Stimulated activated CD4-positive, alpha-beta T cell treated with anti-CD3 and anti-CD28 coated beads, Interleukin-12 subunit alpha, Interleukin-12 subunit beta, amount 100 ng/mL, for 24 hours (primary cell): ENCODE results near the gene ATF7.

Source experiments
- DNase-seq, 2 experiments: peaks; one replicate each; pipeline ENCODE4 v3.0.0-alpha.2; 2020; ENCODE audit warnings: low read depth in 2 of 2

The ATF7 gene

GRCh38 chr12:53596920-53597363 lies 29.2 kb downstream of the ATF7 start:
- no peak for DNase-seq

GRCh38 chr12:53594897-53595615 lies 31.1 kb downstream of the ATF7 start:
- DNase-seq, result no peak

GRCh38 chr12:53593707-53594106 lies 32.5 kb downstream of the ATF7 start:
- no peak for DNase-seq

- no peak for DNase-seq
Measured at GRCh38 chr12:53593031-53593430, 33.2 kb downstream of the ATF7 start.

- DNase-seq, result no peak
Measured at GRCh38 chr12:53592426-53592825, 33.8 kb downstream of the ATF7 start.

- no peak for DNase-seq
Measured at GRCh38 chr12:53591301-53592206, 34.6 kb downstream of the ATF7 start.

GRCh38 chr12:53590652-53591051 lies 35.5 kb downstream of the ATF7 start:
- DNase-seq, result no peak

GRCh38 chr12:53589915-53590314 lies 36.3 kb downstream of the ATF7 start:
- no peak for DNase-seq

- no peak for DNase-seq
Measured at GRCh38 chr12:53589423-53589822, 36.8 kb downstream of the ATF7 start.

- no peak for DNase-seq
Measured at GRCh38 chr12:53588123-53588522, 38.1 kb downstream of the ATF7 start.

- DNase-seq, result no peak
Measured at GRCh38 chr12:53586745-53587144, 39.4 kb downstream of the ATF7 start.

GRCh38 chr12:53585448-53586125 lies 40.6 kb downstream of the ATF7 start:
- no peak for DNase-seq

GRCh38 chr12:53579545-53579955 lies 46.6 kb downstream of the ATF7 start:
- DNase-seq, result no peak

- DNase-seq, result no peak
Measured at GRCh38 chr12:53578783-53579182, 47.4 kb downstream of the ATF7 start.

GRCh38 chr12:53577941-53578352 lies 48.2 kb downstream of the ATF7 start:
- no peak for DNase-seq

GRCh38 chr12:53575502-53576249 lies 50.5 kb downstream of the ATF7 start:
- DNase-seq, result no peak

GRCh38 chr12:53572134-53572758 lies 53.9 kb downstream of the ATF7 start:
- DNase-seq, result no peak

GRCh38 chr12:53571295-53571694 lies 54.9 kb downstream of the ATF7 start:
- DNase-seq, result no peak

- no peak for DNase-seq
Measured at GRCh38 chr12:53568809-53569557, 57.2 kb downstream of the ATF7 start.
